NCI-H146 (cell line): ENCODE data around the gene CUX1.

Source experiments
- DNase-seq: peaks from one replicate; lab custom pipeline; 2025; lab: John Stamatoyannopoulos, UW

The CUX1 gene

DNA sequence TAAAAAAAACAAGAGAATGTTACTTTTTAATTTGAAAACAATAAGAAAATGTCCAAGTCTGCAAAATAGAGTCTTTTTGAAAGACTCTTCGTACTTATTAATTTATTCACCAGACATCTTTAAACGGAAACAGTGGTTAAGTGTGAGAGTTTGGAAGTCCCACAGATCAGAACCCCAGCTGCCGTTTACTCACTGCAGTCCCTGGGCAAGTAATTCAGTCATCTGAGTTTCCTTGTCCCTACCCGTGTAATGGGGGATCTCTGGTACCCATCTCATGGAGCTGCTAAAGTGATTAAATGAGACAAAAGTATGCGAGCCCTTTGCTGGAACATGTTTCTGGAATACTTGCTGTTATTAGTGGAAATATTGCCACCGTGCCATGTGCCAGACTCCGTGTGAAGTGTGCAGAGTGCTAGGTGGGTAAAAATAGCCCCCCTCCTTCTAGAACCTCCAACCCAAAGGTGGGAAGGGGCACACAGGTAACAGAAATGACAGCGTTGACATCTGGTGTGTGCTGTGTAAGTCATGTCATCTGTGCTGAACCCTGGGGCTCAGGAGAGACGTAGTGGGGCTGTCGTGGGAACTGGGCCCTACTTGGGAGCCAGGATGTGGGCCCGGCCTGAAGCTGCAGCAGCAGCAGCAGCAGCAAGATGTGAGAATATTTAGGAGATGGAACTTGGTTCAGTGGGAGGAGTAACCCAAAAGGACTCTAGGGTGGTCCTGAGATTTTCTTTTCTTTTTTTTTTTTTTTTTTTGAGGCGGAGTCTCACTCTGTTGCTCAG is 140.5 kb downstream of the CUX1 start:
- DNase-seq, result no peak

DNA sequence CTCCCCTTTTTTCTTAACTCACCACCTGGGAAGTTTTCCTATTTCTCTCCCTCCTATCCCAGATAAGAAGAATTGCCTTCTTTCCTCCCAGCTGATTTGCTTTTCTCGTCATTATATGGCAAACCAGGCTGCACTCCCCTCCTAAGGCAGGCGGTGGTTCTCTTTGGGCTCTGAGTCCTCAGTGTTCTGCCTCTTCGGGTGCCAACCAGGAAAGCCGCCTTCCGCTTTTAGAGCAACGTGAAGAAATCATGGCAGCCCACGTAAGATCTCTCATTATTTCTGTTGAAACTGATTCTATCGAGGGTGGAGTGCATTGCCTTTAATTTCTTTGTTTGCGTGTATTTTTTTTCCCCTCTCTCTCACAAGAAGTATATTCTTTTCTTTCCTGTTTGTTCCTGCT is 141.9 kb downstream of the CUX1 start:
- DNase-seq, result no peak

DNA sequence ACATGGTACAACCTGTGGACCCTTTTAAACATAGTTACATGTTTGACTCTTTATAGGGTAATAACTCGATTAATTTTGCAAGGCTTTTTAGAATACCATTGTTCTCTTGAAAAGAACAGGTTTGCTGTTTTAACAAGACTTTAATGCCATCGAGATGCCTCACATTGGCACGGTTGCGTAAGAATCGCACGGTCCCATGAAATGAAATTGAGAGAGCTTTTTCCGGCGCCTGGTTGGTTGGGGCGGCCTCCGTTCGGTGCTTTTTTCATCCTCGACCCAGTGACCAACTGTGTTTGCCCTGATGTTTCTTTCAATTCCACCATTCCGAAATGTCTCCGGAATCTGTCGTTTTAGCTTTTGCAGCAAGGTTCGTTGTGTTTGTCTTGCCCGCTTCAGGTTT is 142.4 kb downstream of the CUX1 start:
- DNase-seq, result no peak

DNA sequence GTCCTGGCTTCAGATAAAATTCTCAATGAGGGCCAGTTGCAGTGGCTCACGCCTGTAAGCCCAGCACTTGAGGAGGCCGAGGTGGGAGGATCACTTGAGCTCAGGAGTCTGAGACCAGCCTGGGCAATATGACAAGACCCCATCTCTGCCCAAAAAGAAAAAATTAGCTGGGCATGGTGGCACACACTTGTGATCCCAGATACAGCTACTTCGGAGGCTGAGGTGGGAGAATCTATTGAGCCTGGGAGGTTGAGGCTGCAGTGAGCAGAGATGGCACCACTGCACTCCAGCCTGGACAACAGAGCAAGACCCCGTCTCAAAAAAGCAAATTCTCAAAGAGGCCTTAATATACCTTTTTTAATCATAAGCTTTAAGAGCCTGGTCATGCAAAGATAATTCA is 142.9 kb downstream of the CUX1 start:
- DNase-seq, result no peak

DNA sequence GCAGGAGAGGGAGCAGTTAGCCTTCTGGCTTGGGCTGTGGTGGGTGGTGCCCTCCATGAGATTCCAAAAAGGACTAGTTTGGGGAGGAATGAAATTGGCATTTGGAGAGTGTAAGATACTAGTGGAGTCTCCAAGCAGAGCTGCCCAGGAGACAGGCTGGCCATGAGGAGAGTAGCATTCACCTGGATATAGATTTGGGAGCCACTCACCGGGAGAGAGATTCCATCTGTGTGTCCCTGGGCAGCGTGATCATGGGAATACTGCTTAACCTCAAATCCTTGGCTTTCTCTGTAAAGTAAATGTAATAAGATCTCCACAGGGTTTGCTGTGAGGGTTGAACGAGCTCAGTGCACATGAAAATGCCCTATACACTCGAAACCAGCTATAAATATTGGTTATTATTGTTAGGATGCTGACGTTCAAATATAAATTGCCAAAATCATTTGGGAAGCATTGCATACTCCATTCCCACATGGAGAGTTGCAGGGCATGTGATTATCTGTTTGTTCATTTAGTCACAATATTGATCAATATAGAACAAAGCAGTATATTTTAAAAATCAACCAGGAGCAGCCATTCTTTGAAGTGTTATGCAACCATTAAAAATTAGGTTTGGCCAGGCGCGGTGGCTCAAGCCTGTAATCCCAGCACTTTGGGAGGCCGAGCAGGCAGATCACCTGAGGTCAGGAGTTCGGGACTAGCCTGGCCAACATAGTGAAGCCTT is 143.7 kb downstream of the CUX1 start:
- no peak for DNase-seq

DNA sequence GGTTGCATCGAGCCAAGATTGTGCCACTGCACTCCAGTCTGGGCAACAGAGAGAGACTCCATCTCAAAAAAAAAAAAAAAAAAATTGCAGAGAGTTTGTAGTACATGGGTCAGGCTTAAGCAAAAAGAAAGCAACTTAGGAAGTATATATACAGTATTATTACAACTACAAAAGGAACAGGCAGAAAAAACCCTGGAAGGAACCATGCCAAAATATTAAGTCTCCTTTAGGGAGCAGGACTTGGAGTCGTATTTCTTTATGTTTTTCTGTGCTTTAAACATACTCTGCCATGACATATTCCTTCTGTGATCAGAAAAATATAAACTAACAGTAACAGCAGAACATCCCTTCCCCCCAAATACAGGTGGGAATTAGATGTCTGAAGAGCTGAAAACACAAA is 144.4 kb downstream of the CUX1 start:
- DNase-seq, result no peak

DNA sequence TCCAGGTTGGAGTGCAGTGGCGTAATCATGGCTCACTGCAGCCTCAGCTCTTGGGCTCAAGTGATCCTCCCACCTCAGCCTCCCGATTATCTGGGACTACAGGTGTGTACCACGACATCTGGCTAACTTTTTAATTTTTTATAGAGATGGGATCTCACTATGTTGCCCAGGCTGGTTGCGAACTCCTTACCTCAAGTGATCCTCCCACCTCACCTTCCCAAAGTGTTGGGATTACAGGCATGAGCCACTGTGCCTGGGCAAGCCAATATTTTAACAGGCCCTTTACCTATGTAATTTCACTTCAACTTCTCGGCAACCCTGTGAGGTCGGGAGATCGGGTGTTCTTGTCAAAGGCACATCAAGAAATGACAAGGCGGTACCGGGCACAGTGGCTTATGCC is 146.3 kb downstream of the CUX1 start:
- DNase-seq, result no peak

DNA sequence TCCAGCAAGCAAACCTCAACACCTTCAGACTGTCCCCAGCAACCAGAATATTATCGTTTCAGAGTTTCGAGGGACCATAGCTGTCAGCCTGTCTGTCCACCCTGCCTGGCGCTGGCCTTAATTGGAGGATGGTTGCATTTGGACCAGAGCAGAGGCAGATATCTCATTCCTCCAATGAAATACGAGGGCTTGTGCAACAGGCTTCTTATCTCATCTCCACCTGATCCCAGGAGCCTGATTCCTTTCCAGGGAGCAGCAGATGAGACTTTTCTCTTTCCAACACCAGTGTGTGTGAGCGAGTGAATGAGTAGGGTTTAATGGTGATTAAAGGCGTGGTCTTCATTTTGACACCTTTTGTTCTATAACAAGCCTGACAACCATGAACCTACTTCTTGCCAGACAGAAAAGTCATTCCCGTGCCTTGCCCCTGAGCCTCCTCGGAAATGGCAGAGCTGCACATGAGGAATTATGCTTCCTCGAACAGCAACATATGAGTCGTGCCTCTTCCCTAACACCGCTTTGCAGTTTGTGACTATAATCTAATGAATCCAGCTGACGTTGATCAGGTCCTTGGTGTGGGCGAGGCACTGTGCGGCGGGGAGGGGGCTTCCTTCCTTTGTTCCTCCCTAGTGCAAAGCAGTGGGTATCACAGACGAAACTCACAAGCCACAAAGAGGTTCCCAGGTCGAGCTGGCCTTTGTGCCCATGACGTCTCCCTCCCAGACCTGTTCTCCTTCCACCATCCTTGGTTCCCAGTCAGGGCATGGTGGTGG is 147.4 kb downstream of the CUX1 start:
- no peak for DNase-seq

DNA sequence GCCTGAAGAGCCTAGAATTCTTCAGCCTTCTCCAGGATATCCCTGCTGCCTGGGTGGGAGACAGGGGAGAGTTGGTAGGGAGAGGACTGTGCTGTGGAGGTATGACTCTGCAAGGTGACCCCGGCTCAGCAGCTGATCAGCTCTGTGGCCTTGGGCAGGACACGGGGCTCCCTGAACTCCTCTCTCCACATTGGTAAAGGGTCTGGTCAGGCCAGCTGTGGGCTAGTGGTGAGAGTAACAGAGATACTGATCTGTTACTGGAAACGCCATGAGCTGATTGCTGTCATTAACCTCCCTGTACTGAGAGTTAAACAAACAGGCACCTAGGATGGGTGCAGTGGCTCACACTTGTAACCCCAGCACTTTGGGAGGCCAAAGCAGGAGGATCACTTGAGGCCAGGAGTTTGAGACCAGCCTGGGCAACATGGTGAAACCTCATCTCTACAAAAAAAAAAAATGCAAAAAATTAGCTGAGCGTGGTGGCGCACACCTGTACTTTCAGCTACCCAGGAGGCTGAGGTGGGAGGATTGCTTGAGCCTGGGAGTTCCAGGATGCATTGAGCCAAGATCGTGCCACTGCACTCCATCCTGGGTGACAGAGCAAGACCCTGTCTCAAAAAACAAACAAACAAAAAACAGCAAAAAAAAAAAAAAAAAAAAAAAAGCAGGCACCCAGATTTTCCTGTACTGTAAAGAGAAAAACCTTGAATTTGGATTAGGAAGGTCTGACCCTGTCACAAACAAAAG is 151.5 kb downstream of the CUX1 start:
- DNase-seq, result no peak

DNA sequence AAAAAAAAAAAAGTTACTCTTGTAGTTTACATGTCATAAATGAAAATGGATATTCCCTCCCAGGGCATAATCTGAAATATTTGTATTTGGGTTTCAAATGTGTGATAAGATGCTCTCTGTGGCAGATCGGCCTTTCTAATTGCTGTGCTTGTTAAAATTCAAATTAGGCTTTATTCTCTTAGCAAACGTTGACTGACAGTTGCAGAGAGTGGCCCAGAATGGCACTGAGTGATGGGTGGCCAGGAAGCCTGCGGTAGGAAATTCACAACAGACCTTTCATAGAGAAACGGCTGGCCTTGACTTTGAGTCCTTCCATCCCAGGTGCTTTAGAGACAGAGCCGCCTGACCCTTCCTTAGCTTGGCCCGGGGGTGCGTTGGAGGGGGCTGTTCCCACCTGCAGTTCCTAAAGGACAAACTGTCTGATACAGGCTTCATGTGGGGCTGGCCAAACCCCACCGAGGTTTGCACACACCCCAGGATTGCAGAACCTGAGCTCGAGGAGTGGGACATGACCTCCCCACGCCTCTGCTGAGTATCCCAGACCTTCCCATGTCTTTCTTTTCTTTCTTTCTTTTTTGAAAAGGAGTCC is 152.7 kb downstream of the CUX1 start:
- DNase-seq, result no peak

DNA sequence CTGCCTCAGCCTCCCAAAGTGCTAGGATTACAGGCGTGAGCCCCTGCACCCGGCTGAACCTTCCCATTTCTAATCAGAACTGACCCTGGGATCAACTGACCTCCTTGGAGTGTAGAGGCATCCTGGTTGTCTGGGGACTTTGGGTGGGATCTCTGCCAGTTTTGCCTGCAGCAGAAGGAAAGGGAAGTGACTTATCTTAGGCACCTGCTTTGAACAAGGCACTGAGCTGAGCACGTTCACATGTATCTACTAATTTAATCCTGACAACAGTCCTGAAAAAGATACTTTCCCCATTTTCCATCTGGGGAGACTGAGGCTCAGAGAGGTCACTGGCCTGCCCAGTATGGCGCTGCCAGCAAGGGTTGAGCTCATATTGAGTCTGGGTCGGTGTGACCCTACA is 153.4 kb downstream of the CUX1 start:
- DNase-seq, result no peak

DNA sequence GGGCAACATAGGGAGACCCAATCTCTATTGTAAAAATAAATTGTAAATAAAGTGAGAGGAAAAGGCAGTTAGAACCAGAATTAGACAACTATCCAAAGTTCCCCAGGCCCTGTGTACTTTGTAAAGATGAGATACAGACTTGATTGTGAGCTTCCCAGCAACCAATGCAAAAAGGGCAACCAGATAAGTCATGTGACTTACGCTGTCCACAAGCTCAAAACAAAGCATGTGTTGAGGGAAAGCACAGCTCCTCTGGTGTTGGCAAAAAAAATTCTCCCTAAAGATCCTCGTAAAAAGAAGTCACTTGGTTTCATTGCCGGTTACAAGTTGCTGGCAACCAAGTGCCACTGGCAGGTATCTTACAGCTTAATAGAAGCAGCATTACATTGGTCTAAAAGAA is 154.0 kb downstream of the CUX1 start:
- DNase-seq, result no peak

DNA sequence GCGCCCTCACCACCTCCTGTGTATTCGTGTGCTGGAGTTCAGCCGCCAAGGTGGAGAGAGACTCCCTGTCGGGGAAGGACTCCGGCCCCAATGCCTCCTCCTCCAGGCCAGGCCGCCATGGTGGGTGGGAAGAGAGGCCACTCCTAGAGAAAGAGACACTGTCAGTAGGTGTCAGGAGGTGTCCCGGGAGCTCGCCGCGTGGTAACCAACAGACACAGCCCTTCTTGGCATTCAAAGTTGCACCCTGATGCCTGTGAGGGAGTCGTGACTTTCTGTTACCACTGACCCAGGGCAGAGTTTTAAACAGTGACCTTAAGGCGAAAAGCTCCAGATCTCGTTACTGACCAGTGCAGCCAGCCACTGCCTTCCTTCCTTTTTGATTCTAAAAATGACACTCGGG is 155.2 kb downstream of the CUX1 start:
- DNase-seq, result no peak

DNA sequence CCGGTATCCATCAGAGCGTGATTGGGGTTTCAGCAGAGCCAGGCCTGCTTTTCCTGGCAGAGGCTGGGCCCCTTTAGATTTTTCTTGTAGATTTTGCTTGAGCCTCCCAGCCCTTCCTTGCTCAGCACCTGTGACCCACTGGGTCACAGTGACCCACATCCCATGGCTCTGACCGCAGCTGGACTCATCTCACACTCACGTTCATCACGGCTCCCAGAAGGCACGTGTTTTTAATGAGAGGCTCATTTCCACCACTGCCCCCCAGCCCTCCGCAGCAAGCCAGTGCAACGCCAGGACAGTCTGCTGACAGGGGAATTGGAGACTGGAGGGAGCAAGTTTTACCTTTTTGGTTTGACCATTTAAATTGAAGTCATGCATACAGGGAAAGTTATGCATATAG is 155.7 kb downstream of the CUX1 start:
- no peak for DNase-seq

DNA sequence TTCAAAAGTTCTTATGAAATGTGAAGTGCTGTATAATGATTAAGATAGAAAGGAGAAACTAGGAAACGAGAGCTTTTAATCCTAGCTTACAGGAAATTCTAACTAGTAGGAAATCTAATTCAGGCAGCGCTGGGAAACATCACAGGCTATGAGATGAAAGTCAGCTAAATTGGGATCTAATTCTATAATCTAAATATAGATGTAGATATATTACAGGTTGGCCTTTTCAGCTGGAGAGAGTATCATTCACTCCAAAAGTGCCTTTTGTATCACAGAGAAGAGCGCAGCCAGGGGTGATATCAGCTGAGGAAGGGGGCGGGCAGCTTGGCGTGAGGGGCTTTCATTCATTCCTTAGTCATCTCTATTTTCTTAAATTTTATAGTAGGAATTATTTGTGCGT is 157.0 kb downstream of the CUX1 start:
- no peak for DNase-seq

DNA sequence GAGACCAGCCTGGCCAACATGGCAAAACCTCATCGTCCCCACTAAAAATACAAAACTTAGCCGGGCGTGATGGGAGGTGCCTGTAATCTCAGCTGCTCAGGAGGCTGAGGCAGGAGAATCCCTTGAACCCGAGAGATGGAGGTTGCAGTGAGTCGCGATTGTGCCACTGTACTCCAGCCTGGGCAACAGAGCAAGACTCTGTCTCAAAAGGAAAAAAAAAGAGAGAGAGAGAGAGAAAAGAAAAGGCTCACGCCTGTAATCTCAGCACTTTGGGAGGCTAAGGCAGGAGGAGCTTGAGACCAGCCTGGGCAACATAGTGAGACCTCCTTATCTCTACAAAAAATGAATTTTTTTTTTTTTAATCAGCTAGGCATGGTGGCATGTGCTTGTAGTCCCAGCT is 157.6 kb downstream of the CUX1 start:
- DNase-seq, result no peak

DNA sequence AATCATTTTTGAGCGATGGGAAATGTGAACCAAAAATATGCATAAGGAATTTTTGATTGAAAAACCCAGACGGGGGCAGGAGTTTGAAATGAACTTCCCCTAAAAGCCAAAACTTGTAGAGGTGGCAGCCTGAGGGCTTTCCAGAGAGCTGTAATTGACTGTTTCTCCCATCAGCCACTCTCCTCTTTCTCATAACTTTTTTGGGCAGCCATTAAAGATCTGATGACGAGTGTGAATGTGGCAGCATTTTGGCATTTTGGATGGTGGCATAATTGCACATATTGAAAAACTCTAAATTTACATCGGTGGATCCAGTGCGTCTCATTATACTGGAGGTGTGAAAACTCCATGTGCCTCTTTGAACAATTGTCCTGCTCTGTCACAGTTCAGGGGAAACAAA is 159.0 kb downstream of the CUX1 start:
- DNase-seq, result no peak

DNA sequence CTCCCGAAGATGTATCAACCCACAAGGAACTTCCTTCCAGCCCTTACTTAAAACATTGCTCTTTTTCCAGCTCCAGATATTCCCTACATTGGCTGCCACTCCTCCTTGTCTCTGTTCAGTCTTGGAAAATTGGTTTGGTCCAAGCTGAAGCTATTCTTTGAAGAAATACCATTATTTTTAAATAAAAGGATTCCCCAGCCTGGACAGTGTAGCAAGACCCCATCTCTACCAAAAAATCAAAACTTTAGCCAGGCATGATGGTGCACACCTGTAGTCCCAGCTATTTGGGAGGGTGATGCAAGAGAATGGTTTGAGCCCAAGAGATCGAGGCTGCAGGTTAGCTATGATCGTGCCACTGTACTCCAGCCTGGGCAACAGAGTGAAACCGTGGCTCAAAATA is 159.8 kb downstream of the CUX1 start:
- DNase-seq, result no peak

DNA sequence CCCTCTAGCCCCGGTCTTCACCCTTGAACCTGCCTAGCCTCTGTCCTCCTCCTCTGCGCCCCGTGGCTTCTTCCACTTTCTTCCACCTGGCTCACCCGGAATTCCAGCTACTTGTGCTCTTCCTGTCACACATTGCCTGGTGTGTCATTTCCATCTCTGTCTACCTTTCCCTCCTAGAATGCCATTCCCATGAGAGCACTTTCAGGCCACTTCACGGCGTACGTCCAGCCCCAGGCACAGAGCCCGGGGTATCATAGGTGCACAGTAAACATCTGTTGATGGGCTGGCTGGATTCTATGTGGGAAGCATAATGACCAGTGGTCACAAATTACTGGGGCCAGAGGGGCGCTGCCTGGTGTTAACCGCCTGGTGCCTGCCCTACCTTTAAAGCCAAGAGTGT is 161.3 kb downstream of the CUX1 start:
- DNase-seq, result no peak

DNA sequence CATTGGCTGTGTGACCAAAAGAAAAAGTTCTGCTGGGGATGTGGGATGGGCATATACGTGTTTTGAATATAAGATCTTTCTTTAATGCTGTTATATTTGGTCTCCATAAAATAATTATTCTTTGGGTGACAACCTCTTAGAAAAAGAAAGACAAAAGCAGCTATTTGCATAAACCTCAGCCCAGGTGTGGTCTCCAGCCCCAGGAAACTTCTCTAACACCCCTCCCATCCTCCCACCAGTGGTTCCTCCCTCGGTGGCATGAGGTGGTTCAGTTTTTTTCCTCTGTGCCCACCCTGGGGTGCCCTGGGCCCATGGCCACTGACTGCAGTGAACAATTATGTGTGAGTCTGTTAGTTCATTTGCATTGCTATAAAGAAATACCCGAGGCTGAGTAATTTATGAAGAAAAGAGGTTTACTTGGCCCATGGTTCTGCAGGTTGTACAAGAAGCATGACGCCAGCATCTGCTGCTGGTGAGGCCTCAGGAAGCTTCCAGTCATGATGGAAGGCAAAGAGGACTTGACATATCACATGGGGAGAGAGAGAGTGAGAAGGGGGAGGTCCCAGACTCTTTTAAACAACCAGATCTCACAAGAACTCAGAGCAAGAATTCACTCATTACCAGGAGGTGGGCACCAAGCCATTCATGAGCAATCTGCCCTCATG is 165.9 kb downstream of the CUX1 start:
- no peak for DNase-seq

DNA sequence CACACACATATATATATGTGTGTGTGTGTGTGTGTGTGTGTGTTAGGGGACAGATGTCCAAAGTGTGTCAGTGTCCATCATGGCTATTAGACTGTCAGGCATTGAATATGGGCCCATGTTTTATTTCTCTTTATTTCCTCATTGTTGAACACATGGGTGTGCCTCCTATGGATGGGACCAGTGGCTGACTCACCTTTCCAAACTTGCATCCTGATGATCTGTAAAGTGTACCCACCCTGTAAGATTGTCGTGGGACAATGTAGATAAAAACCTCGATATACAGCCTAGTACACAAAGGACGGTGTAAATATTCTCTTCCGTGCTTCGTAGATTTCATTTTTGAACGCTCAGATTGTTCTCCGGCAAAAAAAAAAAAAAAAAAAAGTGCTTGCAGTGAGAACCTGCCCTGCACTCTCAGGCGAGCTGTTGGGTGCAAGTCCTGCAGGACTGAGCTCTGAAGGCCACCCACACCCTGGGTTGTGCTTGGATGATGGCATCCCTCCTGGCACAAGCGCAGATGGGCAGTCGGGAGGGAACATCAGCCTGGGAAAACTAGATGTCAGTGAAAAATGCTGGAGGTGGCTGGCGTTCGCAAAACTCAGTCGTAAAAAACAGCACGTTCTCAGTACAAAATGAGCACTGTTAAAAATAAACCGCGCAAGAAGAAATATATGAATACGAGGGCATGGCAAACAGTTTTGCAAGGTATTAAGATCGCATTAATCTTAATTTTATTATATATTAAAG is 166.9 kb downstream of the CUX1 start:
- DNase-seq, result no peak
